Skin of body (tissue), 2 donors: Measurements from ENCODE around the gene SLC7A1. TPM values are rescaled to one million over a fixed set of nuclear protein-coding genes. Genes with fewer than 3 reads are reported as not detected.
A peak's percentile ranks its signal among the peaks of the same experiment; 100 is the strongest.

Source experiments
- DNase-seq: peaks from one replicate; lab custom pipeline; 2025; lab: John Stamatoyannopoulos, UW
- total RNA-seq: library from RNA; depleted of rRNA; stranded (reverse); fragments of >200 nt; gene quantifications from one replicate; pipeline ENCODE4 v1.2.3, GENCODE V29; 2014

The SLC7A1 gene
- total RNA-seq, 1 donor from 2014 or later, result 19.6 TPM

- DNase-seq, result no peak
These were observed 32.6 kb downstream of the SLC7A1 start for GRCh38 chr13:29562786-29563438.

DNA sequence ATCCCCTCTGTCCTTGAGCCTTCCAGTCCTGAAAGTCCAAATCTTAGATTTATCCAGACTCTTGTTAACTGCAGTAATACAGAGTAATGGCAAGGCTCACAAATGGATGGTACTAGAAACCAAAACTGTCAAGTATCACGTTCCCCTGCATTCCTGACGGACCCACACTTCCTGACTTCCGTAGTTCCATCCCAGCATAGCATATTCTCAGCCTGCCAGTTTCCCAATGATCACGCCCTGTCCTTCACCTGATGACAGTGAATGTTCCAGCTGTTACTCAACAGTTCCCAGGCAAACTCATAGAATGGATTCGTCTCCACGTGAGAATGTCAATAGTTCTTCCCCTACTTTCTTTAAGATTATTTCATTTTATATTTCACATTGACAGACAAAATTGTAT lies 33.6 kb downstream of the SLC7A1 start:
- no peak for DNase-seq

DNA sequence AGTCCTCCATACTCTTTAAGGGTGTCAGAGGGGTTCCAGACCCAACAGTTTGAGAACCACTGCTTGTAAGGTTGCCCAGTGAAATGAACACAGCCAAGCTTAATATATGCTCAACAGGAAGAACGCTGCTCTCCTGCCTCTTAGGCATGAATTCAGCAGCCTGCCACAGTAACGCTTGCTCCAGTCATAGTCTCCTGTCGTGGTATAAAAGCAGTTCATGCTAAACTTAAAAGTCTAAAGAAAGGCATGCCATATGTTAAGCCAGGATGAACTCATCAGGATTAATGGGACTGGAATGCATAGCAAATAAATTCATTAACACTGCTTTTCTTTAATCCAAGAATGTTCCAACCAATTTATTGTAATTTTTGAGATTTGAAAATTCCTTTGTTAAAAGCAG lies 38.7 kb downstream of the SLC7A1 start:
- no peak for DNase-seq

DNA sequence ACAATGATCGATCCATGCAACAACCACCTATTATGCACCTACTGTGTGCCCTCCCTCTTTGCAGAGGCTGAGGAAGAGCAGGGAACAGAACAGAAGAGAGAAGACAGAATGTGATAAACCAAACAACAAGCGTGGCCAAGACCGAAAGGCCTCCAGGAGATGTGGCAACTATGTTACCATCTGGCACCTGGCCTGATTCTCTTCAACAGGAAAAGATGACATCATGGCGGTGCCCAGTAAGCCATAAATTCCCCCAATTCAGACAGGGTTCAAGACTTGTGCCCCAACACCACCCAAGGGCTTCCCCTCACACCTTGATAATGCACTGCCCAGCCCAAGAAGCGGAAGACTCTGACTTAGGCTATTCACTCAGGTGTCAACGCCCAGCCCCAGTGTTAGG lies 44.3 kb downstream of the SLC7A1 start:
- DNase-seq, result no peak

DNA sequence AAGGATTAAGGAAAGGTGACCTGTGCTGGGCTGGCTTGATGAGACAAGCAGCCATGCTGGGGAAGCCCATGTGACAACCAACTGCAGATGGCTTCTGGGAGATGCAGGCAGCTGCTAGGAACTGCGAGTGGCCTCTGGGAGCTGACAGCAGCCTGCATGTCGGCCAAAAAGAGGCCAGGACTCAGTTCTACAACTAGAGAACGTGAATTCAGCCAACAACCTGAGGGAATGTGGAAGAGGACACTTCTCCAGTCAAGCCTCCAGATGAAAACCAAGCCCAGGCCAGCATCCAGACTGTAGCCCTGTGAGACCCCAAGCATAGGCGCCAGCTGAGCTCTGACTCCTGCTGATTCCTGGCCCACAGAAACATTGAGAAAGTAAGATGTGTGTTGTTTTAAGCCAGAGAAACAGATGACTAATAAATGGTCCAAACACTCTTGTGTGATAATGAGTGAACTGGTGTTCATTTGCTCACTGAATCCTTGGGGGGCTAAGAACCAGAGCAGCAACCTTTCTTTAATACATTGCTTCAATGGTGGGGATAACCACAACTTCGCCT lies 45.0 kb downstream of the SLC7A1 start:
- no peak for DNase-seq

DNA sequence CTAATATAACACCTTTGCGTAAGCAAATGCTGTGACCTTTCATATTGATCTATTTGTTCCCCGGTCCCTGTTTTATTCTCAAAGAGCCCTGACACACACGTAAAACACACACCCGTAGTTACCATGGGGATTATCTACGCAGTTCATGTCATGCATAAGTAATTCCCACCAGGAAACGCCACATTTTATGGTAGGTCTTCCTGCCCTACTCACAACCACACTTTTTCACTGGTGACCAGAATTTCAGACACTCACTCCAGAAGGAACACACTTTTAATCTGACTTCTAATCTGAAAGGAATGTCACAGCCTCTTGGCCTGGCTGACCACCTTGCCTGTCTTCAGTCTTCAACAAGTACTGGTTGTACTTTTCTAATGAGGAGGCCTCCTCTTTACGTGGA lies 46.8 kb downstream of the SLC7A1 start:
- DNase-seq, result no peak

DNA sequence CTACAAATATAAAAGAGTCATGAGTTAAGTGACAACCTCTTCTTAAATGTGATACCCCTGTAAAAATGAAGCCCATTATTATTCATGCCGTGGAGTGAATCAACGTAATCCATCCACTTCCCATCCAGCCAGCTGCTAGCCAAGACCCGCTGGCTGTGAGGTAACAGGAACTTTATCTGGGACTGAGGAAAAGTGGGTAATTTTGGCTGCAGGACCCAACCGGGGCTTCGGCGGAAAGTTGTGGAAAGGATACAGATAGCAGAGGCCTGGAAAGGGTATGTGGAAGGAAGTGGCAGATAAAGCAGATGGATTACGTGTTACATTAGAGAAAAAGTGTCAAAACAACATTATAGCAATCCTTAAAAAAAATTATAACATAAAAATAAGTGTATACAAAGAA lies 48.3 kb downstream of the SLC7A1 start:
- DNase-seq, result no peak

DNA sequence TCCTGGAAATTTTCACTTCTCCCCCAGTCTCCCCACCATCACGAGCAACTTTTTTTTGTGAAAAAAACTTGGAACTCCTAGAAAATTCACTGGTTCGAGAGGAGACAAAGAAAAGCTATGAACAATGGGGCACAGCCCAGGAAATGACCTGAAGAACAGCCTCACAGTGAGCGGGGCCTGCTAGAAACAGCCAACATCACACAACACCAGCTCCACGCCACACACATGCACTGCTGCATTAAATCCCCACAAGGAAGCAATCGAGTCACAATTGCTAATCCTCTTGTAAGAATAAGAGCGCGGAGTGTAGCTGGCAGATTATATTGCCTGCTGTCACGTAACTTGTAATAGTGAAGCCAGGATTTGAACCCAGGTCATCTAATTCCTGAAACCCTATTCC lies 48.8 kb downstream of the SLC7A1 start:
- no peak for DNase-seq

- DNase-seq, result no peak
These were observed 49.5 kb downstream of the SLC7A1 start for GRCh38 chr13:29545988-29546387.

DNA sequence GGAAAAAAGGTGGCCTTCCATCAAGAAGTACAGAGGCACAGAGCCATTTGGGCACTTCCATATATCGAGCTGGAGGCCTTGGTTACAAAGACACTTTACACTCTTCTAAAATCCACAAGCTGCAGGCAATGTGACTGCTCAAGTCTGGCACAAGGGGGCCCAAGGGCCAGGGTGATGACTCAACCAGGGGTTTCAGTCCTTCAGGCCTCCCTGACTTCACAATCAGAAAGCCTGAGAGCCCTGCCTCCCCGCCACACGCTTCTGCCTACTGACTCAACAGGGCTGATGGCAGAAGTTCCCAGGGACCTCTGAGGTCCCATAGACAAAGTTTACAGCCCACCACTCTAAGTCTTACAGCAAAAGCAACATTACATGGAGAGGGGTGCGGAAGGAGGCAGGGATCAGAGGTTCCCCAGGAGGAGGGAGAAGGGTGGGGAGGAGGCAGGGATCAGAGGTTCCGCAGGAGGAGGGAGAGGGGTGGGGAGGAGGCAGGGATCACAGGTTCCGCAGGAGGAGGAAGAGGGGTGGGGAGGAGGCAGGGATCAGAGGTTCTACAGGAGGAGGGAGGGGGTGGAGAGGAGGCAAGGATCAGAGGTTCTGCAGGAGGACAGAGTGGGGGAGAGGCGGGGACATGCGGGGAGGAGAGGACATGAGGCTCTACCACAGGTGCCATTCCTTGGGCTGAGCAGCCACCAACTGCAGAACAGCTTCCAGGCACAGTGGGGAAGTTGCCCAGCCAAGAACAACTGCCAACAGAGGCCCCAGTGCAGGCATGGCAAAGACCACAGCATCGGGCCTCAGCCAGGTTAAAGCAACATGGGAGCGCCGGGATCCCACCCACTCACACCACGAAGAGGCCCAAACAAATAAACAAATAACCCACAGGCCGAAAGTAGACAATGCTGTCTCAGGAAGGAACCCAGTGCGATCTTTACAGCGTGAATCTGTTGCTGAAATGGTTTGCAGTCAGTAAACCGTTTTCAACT lies 52.0 kb downstream of the SLC7A1 start:
- no peak for DNase-seq

DNA sequence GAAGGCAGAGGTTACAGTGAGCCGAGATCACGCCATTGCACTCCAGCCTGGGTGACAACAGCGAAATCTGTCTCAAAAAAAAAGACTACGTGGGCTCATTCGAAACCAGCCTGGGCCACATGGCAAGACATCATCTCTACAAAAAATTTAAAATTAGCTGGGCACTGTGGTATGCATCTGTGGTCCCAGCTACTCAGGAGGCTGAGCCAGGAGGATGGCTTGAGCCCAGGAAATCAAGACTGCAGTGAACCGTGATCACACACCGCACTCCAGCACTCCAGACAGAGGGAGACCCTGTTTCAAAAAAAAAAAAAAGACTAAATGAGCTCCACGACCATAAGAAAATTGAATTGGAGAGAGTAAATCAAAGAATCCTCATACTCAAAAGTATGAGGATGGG lies 53.1 kb downstream of the SLC7A1 start:
- DNase-seq, result no peak

- DNase-seq, result no peak
These were observed 54.1 kb downstream of the SLC7A1 start for GRCh38 chr13:29541400-29541799.

DNA sequence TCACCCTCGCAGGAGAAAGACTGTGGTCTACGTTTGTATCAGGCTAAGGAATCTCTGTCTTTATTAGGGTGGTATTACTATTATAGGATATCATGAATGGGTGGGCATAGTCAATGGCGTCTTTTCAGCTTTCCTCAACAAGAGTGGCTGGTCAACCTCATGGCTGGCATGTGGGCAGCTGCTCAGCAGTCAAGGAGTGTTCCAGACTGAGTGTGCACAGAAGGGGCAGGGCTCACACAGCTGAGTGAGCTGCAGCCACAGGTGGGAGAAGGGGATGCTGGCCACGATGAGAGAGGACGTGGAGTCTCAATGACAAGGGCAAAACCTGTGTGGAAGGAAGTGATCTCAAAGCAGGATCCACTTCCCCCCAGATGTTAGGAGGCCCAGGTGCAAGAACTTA lies 54.7 kb downstream of the SLC7A1 start:
- DNase-seq, result no peak

- DNase-seq, result no peak
These were observed 55.2 kb downstream of the SLC7A1 start for GRCh38 chr13:29540334-29540733.

DNA sequence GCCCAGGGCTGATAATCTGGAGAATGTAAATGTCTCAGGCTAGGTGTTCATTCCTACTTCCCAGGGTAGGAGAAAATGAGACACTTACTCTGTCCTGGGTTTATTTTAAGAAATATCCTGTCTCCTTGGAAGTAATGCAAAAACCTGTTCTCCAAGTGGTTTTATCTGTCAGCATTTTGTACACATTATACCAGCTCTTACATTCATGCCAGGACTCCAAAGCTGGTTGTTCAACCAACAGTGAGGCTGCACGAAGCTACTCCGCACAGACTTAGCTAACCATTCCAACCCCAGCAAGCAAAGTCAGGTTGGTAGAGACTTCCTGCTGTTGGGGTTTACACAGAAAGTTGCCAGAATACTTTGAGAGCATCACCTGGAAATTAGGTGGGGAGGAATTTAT lies 55.6 kb downstream of the SLC7A1 start:
- no peak for DNase-seq

DNA sequence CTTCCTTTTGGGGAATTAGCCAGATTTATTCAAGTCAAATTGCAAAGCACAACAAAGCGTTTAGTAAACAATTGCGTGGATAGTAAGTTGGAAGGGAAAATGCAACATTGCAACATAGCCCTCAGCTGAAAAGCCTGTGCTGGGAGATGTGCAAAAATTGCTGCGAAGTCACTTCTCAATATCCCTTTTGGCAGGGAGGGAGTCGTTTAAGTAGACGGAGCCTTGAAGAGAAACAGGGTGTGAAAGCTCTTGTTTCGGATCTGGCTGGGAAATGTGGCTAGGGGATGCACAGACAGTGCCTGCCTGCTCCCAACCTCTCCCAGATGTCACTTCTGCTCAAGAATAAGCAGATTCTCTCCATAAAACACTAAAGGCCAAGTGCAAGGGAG lies 56.8 kb downstream of the SLC7A1 start:
- peak; percentile 41 for DNase-seq

DNA sequence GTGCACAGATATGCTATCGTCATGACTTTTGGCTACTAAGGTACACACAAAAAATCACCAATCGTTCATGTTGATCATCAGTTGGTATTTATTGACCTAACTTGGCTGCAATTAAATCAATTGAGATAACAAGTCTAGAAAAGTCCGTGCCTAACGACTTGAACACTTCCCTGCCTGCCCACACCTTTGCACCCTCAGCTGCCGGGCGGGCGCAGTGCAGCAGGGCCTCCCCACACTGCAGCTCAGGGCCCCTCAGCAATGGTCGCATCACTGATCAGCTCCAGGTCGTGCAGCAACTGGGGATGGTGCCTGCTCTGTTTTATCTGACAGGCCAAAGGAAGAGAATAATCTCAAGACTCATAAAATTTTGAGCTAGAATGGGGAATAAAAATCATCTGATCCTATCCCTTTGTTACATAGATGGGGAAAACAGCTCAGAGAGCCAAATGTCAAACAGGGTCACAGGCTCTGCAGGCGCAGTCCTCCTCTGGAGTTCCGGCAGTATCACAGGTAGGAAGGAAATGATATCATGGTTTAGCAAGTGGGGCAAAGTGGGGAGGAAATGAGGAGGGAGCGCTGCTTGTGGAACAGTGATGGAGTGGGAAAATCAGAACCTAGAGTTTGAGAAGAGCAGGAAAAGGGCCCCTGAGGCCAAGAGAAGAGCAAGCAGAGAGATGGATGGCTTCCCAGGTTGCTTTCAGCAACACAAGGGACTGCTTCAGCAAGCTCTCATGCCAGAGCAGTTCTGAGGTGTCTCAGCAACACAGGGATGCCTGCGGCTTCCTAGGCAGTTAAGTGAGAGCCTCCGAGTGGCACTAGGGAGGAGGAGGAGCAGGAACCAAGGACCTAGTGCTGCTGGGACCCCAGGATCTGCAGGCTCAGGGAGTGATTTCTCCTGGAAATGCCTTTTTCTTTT lies 57.5 kb downstream of the SLC7A1 start:
- no peak for DNase-seq

- no peak for DNase-seq
These were observed 58.6 kb downstream of the SLC7A1 start for GRCh38 chr13:29536853-29537252.

DNA sequence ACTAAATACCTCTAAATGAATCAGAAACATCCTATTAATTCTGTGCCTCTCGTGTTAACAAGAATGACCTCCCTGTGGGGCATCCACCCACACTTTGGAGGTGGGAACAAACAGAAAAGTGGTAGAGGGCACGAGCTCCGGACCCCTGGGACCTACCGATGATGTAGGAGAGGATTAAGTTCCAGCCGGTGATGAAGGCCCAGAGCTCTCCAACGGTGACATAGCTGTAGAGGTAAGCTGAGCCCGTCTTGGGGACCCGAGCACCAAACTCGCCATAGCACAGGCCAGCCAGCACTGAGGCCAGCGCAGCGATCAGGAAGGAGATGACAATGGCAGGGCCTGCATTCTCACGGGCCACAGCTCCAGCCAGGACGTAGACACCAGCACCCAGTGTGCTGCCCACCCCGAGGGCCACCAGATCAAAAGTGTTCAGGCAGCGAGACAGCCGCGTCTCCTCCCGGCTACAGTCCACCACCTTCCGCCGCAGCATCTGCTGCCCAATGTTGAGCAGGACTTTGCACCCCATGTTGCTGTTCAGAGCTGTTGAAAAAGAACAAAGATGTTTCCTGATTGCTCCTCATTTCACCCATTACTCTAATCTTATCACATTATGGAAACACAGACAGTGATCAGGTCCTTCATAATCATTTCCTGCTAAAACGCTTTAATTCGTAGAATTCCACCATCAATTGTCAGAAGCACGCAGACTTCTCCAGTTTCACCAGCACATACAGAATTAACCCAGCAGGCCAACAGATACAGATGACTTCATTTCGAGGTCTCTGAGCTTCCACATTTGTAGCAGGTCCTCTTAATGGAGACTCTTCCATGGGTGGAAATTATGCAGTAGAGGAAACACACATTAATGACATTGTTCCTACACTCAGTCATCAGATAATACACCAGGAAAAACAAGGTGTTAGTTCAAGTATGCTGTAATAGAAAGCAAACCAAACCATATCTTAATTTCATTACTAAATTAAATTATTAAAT lies 59.5 kb downstream of the SLC7A1 start:
- DNase-seq, result no peak

GRCh38 chr13:29534083-29534482 lies 61.4 kb downstream of the SLC7A1 start:
- DNase-seq, result no peak
